Measurements from ENCODE around the gene LYPD5. TPM values are rescaled to one million over a fixed set of nuclear protein-coding genes. Genes with fewer than 3 reads are reported as not detected.

LYPD5 gene
- total and polyA plus RNA-seq, 2 of the 13 experiments (the other 11 are each of a cell fraction or from before 2014, with no cell fraction given), result not detected

GRCh38 chr19:43767818-43768217, 34.4 kb downstream of the LYPD5 start:
- Histone ChIP-seq H3K36me3 (replicated peaks in 1 of 2; ENCODE audit: control insufficient read depth in 1 of 2, insufficient read depth in 2 of 2, low read length in 2 of 2) (no peaks in the 10 kb centered on the region), H3K4me1 (ENCODE audit: insufficient read depth, low read length) (peaks cover 16% of the 10 kb centered on the region; the same call in 1 of the 2 replicates), H3K27ac (ENCODE audit: extremely low read length, insufficient read depth, low read length) (no peak overlapping the region), H3K79me2 (ENCODE audit: insufficient read depth, low read length) (no peaks in the 10 kb centered on the region), H3K4me2 (ENCODE audit: low read depth, low read length) (no peak overlapping the region), H2AFZ (ENCODE audit: low read length) (no peak overlapping the region), H3K9me3 (ENCODE audit: low read length) (no peaks in the 10 kb centered on the region), H4K20me1 (ENCODE audit: insufficient read depth, low read length) (no peaks in the 10 kb centered on the region), H3K9ac (ENCODE audit: insufficient read depth, low read depth, low read length) (no peak overlapping the region), H3K27me3 (ENCODE audit: control insufficient read depth in 1 of 2, insufficient read depth in 2 of 2, low read length in 2 of 2) (0 out of 5 replicates have a peak, but pooled peaks cover 0 to under 1% of the 10 kb centered on the region in 2 experiments), H3K4me3 (replicated peaks in 1 of 3; ENCODE audit: insufficient read depth in 1 of 3, low read depth in 2 of 3, low read length in 3 of 3) (no peak overlapping the region)
- FAIRE-seq, result no peak
- POLR2A ChIA-PET, result interaction anchor here (1.6 kb wide), 1 partner anchor 13 kb away, joined by 4 read pairs; the partner anchor contains the start of gene SMG9
- CTCF ChIA-PET (ENCODE audit: low intra/inter-chr PET ratio, low total read pairs), result no interaction called here
- in situ Hi-C loops (cut with HindIII; ENCODE audit: extremely low pct_ligation_motif_present, low pct_unique_long_range_greater_than_20kb) (no loop called here), intact Hi-C loops (cut with micrococcal nuclease; ENCODE audit: unreplicated experiment) (loop anchor here (10.0 kb wide), 1 partner anchor 103 kb away; no protein-coding TSS in a partner anchor)
- TF ChIP-seq EP300 (IDR thresholded peaks at IDR 0.05; ENCODE audit: low read depth in 2 of 2, low read length in 2 of 2) (no peak), EP300 (CRISPR knock-in tag; IDR thresholded peaks at IDR 0.05; ENCODE audit: borderline replicate concordance) (no peak), PCBP2 (optimal IDR thresholded peaks at IDR 0.05; ENCODE audit: low read depth, low read length, poor library complexity, severe bottlenecking) (no peak), MIER2 (CRISPR knock-in tag; IDR thresholded peaks at IDR 0.05) (no peak), SCMH1 (CRISPR knock-in tag; IDR thresholded peaks at IDR 0.05; ENCODE audit: borderline replicate concordance) (no peak), KDM3A (CRISPR knock-in tag; IDR thresholded peaks at IDR 0.05; ENCODE audit: low read depth) (no peak), KDM4B (CRISPR knock-in tag; IDR thresholded peaks at IDR 0.05) (no peak), ZNF354B (CRISPR knock-in tag; IDR thresholded peaks at IDR 0.05) (no peak), GLI4 (CRISPR knock-in tag; IDR thresholded peaks at IDR 0.05; ENCODE audit: borderline replicate concordance) (no peak), DNMT3B (CRISPR knock-in tag; conservative IDR thresholded peaks at IDR 0.05) (no peak), ZNF34 (CRISPR knock-in tag; IDR thresholded peaks at IDR 0.05; ENCODE audit: borderline replicate concordance) (no peak)
- TF ChIP-seq, protein P1, sequence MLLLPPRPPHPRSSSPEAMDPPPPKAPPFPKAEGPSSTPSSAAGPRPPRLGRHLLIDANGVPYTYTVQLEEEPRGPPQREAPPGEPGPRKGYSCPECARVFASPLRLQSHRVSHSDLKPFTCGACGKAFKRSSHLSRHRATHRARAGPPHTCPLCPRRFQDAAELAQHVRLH (CRISPR knock-in tag; IDR thresholded peaks at IDR 0.05; ENCODE audit: borderline replicate concordance, low read depth), result no peak
- TF ChIP-seq, protein P2, sequence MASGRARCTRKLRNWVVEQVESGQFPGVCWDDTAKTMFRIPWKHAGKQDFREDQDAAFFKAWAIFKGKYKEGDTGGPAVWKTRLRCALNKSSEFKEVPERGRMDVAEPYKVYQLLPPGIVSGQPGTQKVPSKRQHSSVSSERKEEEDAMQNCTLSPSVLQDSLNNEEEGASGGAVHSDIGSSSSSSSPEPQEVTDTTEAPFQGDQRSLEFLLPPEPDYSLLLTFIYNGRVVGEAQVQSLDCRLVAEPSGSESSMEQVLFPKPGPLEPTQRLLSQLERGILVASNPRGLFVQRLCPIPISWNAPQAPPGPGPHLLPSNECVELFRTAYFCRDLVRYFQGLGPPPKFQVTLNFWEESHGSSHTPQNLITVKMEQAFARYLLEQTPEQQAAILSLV (CRISPR knock-in tag; IDR thresholded peaks at IDR 0.05; ENCODE audit: borderline replicate concordance), result no peak
- TF ChIP-seq, protein P3, sequence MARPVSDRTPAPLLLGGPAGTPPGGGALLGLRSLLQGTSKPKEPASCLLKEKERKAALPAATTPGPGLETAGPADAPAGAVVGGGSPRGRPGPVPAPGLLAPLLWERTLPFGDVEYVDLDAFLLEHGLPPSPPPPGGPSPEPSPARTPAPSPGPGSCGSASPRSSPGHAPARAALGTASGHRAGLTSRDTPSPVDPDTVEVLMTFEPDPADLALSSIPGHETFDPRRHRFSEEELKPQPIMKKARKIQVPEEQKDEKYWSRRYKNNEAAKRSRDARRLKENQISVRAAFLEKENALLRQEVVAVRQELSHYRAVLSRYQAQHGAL (CRISPR knock-in tag; IDR thresholded peaks at IDR 0.05; ENCODE audit: not compliant biosample characterization), result no peak
- no peak for DNase-seq (ENCODE audit: low spot score)
- no TSS peak for BruUV-seq (replicated peaks)
- 0% methylated on average over 1 of the region's 1 CpG for WGBS (ENCODE audit: low lambda C conversion rate)
- ATAC-seq, result no peak

All from HepG2 (cell line).